ENCODE results near the gene MRPL54.

Gene MRPL54

GRCh38 chr19:3737487-3738205 lies 24.8 kb upstream of the MRPL54 start:
- H3K4ac ChIP-seq (ENCODE audit: low read depth, low read length): no peak overlapping the region
- no peak for DNase-seq

GRCh38 chr19:3738477-3739220 lies 23.8 kb upstream of the MRPL54 start:
- Histone ChIP-seq H4K91ac (ENCODE audit: low read depth, low read length) (no peak overlapping the region), H3K4me1 (ENCODE audit: control insufficient read depth in 1 of 2, insufficient read depth in 2 of 2, low read length in 2 of 2) (no peaks in the 10 kb centered on the region), H2AFZ (ENCODE audit: insufficient read depth, low read length, poor library complexity) (no peak overlapping the region), H3K23ac (ENCODE audit: low read length) (no peak overlapping the region), H2AK5ac (ENCODE audit: low read length) (no peak overlapping the region), H4K12ac (ENCODE audit: low read depth, low read length) (no peak overlapping the region), H3K79me2 (ENCODE audit: control insufficient read depth, insufficient read depth, low read length, poor library complexity) (no peaks in the 10 kb centered on the region), H2BK12ac (ENCODE audit: low read length) (no peak overlapping the region), H3K9me3 (ENCODE audit: insufficient read depth, low read depth, low read length) (peaks cover 5% of the 10 kb centered on the region), H3K18ac (ENCODE audit: low read length) (no peak overlapping the region), H2BK120ac (ENCODE audit: insufficient read depth, low read length, poor library complexity) (no peak overlapping the region), H3K36me3 (ENCODE audit: control insufficient read depth in 1 of 2, insufficient read depth in 2 of 2, low read length in 2 of 2) (peaks cover 19 to 20% of the 10 kb centered on the region in 2 experiments), H3K4me2 (ENCODE audit: low read length) (no peak overlapping the region), H3K4ac (ENCODE audit: low read depth, low read length) (no peak overlapping the region), H3K14ac (ENCODE audit: low read length) (no peak overlapping the region), H3K27ac (ENCODE audit: low read depth, low read length) (no peak overlapping the region), H3K4me3 (ENCODE audit: low read depth, low read length) (no peak overlapping the region), H4K8ac (ENCODE audit: low read depth, low read length) (no peak overlapping the region), H3K79me1 (ENCODE audit: low read length) (no peaks in the 10 kb centered on the region), H3K9ac (ENCODE audit: low read length) (no peak overlapping the region), H2BK5ac (ENCODE audit: low read depth, low read length, poor library complexity) (no peak overlapping the region), H3K27me3 (ENCODE audit: insufficient read depth, low read length) (no peaks in the 10 kb centered on the region)
- no CpG with 5 or more reads among the region's 32 CpGs for WGBS (ENCODE audit: extremely low coverage, insufficient coverage, insufficient read length)
- DNase-seq: no peak

More at GRCh38 chr19:3737487-3738205, 24.8 kb upstream of the MRPL54 start:
- H3K79me2 ChIP-seq (ENCODE audit: control insufficient read depth, insufficient read depth, low read length, poor library complexity): no peaks in the 10 kb centered on the region
- H3K4me1 ChIP-seq (ENCODE audit: control insufficient read depth in 1 of 2, insufficient read depth in 2 of 2, low read length in 2 of 2): no peaks in the 10 kb centered on the region
- H4K12ac ChIP-seq (ENCODE audit: low read depth, low read length): no peak overlapping the region
- H3K27me3 ChIP-seq (ENCODE audit: insufficient read depth, low read length): no peaks in the 10 kb centered on the region
- H3K79me1 ChIP-seq (ENCODE audit: low read length): no peaks in the 10 kb centered on the region
- no peak overlapping the region for H3K4me2 ChIP-seq (ENCODE audit: low read length)
- no peak overlapping the region for H2AFZ ChIP-seq (ENCODE audit: insufficient read depth, low read length, poor library complexity)
- peaks cover 5% of the 10 kb centered on the region for H3K9me3 ChIP-seq (ENCODE audit: insufficient read depth, low read depth, low read length)
- no peak overlapping the region for H3K18ac ChIP-seq (ENCODE audit: low read length)
- H3K9ac ChIP-seq (ENCODE audit: low read length): no peak overlapping the region
- H2AK5ac ChIP-seq (ENCODE audit: low read length): no peak overlapping the region
- no peak overlapping the region for H3K14ac ChIP-seq (ENCODE audit: low read length)
- H3K27ac ChIP-seq (ENCODE audit: low read depth, low read length): no peak overlapping the region
- no peak overlapping the region for H2BK12ac ChIP-seq (ENCODE audit: low read length)
- H4K91ac ChIP-seq (ENCODE audit: low read depth, low read length): no peak overlapping the region
- H2BK120ac ChIP-seq (ENCODE audit: insufficient read depth, low read length, poor library complexity): no peak overlapping the region
- no CpG with 5 or more reads among the region's 10 CpGs for WGBS (ENCODE audit: extremely low coverage, insufficient coverage, insufficient read length)
- H3K36me3 ChIP-seq (ENCODE audit: control insufficient read depth in 1 of 2, insufficient read depth in 2 of 2, low read length in 2 of 2): peaks cover 19 to 20% of the 10 kb centered on the region in 2 experiments
- no peak overlapping the region for H3K23ac ChIP-seq (ENCODE audit: low read length)
- no peak overlapping the region for H2BK5ac ChIP-seq (ENCODE audit: low read depth, low read length, poor library complexity)
- H4K8ac ChIP-seq (ENCODE audit: low read depth, low read length): no peak overlapping the region
- no peak overlapping the region for H3K4me3 ChIP-seq (ENCODE audit: low read depth, low read length)

GRCh38 chr19:3740431-3740830 lies 22.1 kb upstream of the MRPL54 start:
- WGBS (ENCODE audit: extremely low coverage, insufficient coverage, insufficient read length): no CpG with 5 or more reads among the region's 24 CpGs
- Histone ChIP-seq H3K23ac (ENCODE audit: low read length) (no peak overlapping the region), H2BK12ac (ENCODE audit: low read length) (no peak overlapping the region), H2BK5ac (ENCODE audit: low read depth, low read length, poor library complexity) (no peak overlapping the region), H3K4me3 (ENCODE audit: low read depth, low read length) (no peak overlapping the region), H3K27me3 (ENCODE audit: insufficient read depth, low read length) (no peaks in the 10 kb centered on the region), H3K79me2 (ENCODE audit: control insufficient read depth, insufficient read depth, low read length, poor library complexity) (no peaks in the 10 kb centered on the region), H3K4me2 (ENCODE audit: low read length) (no peak overlapping the region), H3K9ac (ENCODE audit: low read length) (no peak overlapping the region), H2BK120ac (ENCODE audit: insufficient read depth, low read length, poor library complexity) (no peak overlapping the region), H2AK5ac (ENCODE audit: low read length) (no peak overlapping the region), H3K4ac (ENCODE audit: low read depth, low read length) (no peak overlapping the region), H3K36me3 (ENCODE audit: control insufficient read depth in 1 of 2, insufficient read depth in 2 of 2, low read length in 2 of 2) (peaks cover 13 to 14% of the 10 kb centered on the region in 2 experiments), H4K91ac (ENCODE audit: low read depth, low read length) (no peak overlapping the region), H3K4me1 (ENCODE audit: control insufficient read depth in 1 of 2, insufficient read depth in 2 of 2, low read length in 2 of 2) (no peaks in the 10 kb centered on the region), H3K27ac (ENCODE audit: low read depth, low read length) (no peak overlapping the region), H4K12ac (ENCODE audit: low read depth, low read length) (no peak overlapping the region), H2AFZ (ENCODE audit: insufficient read depth, low read length, poor library complexity) (no peak overlapping the region), H3K14ac (ENCODE audit: low read length) (no peak overlapping the region), H3K9me3 (ENCODE audit: insufficient read depth, low read depth, low read length) (peaks cover 4% of the 10 kb centered on the region), H4K8ac (ENCODE audit: low read depth, low read length) (no peak overlapping the region), H3K18ac (ENCODE audit: low read length) (no peak overlapping the region), H3K79me1 (ENCODE audit: low read length) (no peaks in the 10 kb centered on the region)
- DNase-seq: no peak

- Histone ChIP-seq H3K27ac (ENCODE audit: low read depth, low read length) (no peak overlapping the region), H2BK120ac (ENCODE audit: insufficient read depth, low read length, poor library complexity) (no peak overlapping the region), H4K91ac (ENCODE audit: low read depth, low read length) (no peak overlapping the region), H3K4me2 (ENCODE audit: low read length) (no peak overlapping the region), H3K4me1 (ENCODE audit: control insufficient read depth in 1 of 2, insufficient read depth in 2 of 2, low read length in 2 of 2) (no peaks in the 10 kb centered on the region), H3K23ac (ENCODE audit: low read length) (no peak overlapping the region), H2AFZ (ENCODE audit: insufficient read depth, low read length, poor library complexity) (no peak overlapping the region), H2AK5ac (ENCODE audit: low read length) (no peak overlapping the region), H2BK5ac (ENCODE audit: low read depth, low read length, poor library complexity) (no peak overlapping the region), H3K27me3 (ENCODE audit: insufficient read depth, low read length) (no peaks in the 10 kb centered on the region), H3K4ac (ENCODE audit: low read depth, low read length) (no peak overlapping the region), H3K79me2 (ENCODE audit: control insufficient read depth, insufficient read depth, low read length, poor library complexity) (no peaks in the 10 kb centered on the region), H3K9ac (ENCODE audit: low read length) (no peak overlapping the region), H3K14ac (ENCODE audit: low read length) (no peak overlapping the region), H3K79me1 (ENCODE audit: low read length) (no peaks in the 10 kb centered on the region), H3K18ac (ENCODE audit: low read length) (no peak overlapping the region), H4K12ac (ENCODE audit: low read depth, low read length) (no peak overlapping the region), H3K9me3 (ENCODE audit: insufficient read depth, low read depth, low read length) (peaks cover 2% of the 10 kb centered on the region), H2BK12ac (ENCODE audit: low read length) (no peak overlapping the region), H3K36me3 (ENCODE audit: control insufficient read depth in 1 of 2, insufficient read depth in 2 of 2, low read length in 2 of 2) (peaks cover 10 to 11% of the 10 kb centered on the region in 2 experiments), H4K8ac (ENCODE audit: low read depth, low read length) (no peak overlapping the region), H3K4me3 (ENCODE audit: low read depth, low read length) (no peak overlapping the region)
- no CpG with 5 or more reads among the region's 2 CpGs for WGBS (ENCODE audit: extremely low coverage, insufficient coverage, insufficient read length)
- DNase-seq: no peak
Measured at GRCh38 chr19:3743486-3743885, 19.0 kb upstream of the MRPL54 start.
